Esophagus muscularis mucosa (tissue), 4 donors: ENCODE measurements around the gene HIKESHI. TPM values are rescaled to one million over a fixed set of nuclear protein-coding genes. Genes with fewer than 3 reads are reported as not detected.

Source experiments
- DNase-seq: peaks from one replicate; pipeline ENCODE4 v3.0.0-alpha.2; 2017; ENCODE audit errors: extremely low spot score
- H3K27ac ChIP-seq, 4 donors: fragments of 200-600 bp; sonication (generic); replicated peaks in 1 of 4; 1 replicate in 3 of 4; 2 replicates in 1 of 4; pipeline ENCODE4 v1.5.1; 2016 to 2019; ENCODE audit warnings: mild to moderate bottlenecking in 1 of 4
- H3K27me3 ChIP-seq, 4 donors: fragments of 200-600 bp; sonication (generic); one replicate each; pipeline versions ENCODE4 v1.5.1 to v1.6.0; 2016 to 2019
- H3K36me3 ChIP-seq, 4 donors: fragments of 200-600 bp; sonication (generic); one replicate each; pipeline ENCODE4 v1.5.1; 2016 to 2019
- H3K4me1 ChIP-seq, 4 donors: fragments of 200-600 bp; sonication (generic); one replicate each; pipeline ENCODE4 v1.5.1; 2016 to 2019
- H3K4me3 ChIP-seq, 4 donors: fragments of 200-600 bp; sonication (generic); 1 replicate in 2 of 4; 2 replicates in 2 of 4; pipeline ENCODE4 v1.5.1; 2016 to 2019; ENCODE audit warnings: mild to moderate bottlenecking in 4 of 4, moderate library complexity in 1 of 4
- H3K9me3 ChIP-seq, 4 donors: fragments of 200-600 bp; sonication (generic); 1 replicate in 3 of 4; 2 replicates in 1 of 4; pipeline ENCODE4 v1.5.1; 2016 to 2019
- EP300 ChIP-seq: sonication (generic); formaldehyde crosslinking; IDR thresholded peaks from one replicate; pipeline ENCODE4 v1.6.1; 2017; ENCODE audit warnings: antibody characterized with exemption
- POLR2A ChIP-seq: fragments of 450-650 bp; IDR thresholded peaks from one replicate; pipeline ENCODE4 v1.6.1; 2017; ENCODE audit warnings: antibody characterized with exemption, moderate library complexity, mild to moderate bottlenecking, low read depth
- POLR2AphosphoS5 ChIP-seq, 2 donors: sonication (generic); formaldehyde crosslinking; IDR thresholded peaks; one replicate each; pipeline ENCODE4 v1.6.1; 2017; ENCODE audit warnings: antibody characterized with exemption in 2 of 2
- WGBS: methylation state at CpG from one replicate; pipeline ENCODE4 v1.1.5; 2018; 5-methylcytosine and 5-hydroxymethylcytosine counted together
- intact Hi-C: fragments of 100-400 bp; cut with DNase I; formaldehyde crosslinking; loops from one replicate; pipeline ENCODE4 v1.15.1; 2023
- total RNA-seq, 4 donors: library from RNA; depleted of rRNA; stranded (reverse); fragments of >200 nt; gene quantifications; one replicate each; pipeline versions ENCODE4 v1.1.0 to v1.2.1, GENCODE V29; 2016
- TF ChIP-seq, protein P1 (sequence below), 3 experiments: fragments of 200-600 bp in 2 of 3; fragments of 450-650 bp in 1 of 3; sonication (generic) in 2 of 3; IDR thresholded peaks; one replicate each; pipeline ENCODE4 v1.5.1; 2017 to 2019; ENCODE audit warnings: antibody characterized with exemption in 3 of 3, mild to moderate bottlenecking in 2 of 3, moderate library complexity in 1 of 3

The HIKESHI gene
- total RNA-seq, 4 donors from 2014 or later, result 37.1 to 52.7 (median 41.2) TPM

DNA sequence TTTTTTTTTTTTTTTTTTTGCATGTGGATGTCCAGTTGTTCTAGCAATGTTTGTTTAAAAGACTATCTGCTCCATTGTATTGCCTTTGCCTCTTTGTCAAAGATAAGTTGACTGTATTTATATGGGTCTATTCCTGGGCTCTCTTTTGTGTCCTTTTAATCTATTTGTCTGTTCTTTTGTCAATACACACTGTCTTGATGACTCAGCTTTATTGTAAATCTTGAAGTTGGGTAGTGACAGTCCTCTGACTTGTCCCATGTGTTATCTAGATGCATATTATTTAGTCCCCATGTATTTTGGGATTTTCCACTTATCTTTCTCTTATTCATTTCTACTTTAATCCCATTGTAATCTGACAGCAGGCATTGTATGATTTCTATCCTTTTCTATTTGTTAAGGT, 75.9 kb downstream of the HIKESHI start:
- TF ChIP-seq EP300, result no peak
- TF ChIP-seq POLR2A, result no peak
- TF ChIP-seq POLR2AphosphoS5 (IDR thresholded peaks at IDR 0.05), result no peak
- TF ChIP-seq, protein P1, sequence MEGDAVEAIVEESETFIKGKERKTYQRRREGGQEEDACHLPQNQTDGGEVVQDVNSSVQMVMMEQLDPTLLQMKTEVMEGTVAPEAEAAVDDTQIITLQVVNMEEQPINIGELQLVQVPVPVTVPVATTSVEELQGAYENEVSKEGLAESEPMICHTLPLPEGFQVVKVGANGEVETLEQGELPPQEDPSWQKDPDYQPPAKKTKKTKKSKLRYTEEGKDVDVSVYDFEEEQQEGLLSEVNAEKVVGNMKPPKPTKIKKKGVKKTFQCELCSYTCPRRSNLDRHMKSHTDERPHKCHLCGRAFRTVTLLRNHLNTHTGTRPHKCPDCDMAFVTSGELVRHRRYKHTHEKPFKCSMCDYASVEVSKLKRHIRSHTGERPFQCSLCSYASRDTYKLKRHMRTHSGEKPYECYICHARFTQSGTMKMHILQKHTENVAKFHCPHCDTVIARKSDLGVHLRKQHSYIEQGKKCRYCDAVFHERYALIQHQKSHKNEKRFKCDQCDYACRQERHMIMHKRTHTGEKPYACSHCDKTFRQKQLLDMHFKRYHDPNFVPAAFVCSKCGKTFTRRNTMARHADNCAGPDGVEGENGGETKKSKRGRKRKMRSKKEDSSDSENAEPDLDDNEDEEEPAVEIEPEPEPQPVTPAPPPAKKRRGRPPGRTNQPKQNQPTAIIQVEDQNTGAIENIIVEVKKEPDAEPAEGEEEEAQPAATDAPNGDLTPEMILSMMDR (IDR thresholded peaks at IDR 0.05), result no peak
- Histone ChIP-seq H3K9me3 (peaks cover 0 to 3% (median 0%) of the 10 kb centered on the region in 4 donors), H3K36me3 (no peaks in the 10 kb centered on the region), H3K4me1 (peaks cover 0 to 7% (median 4%) of the 10 kb centered on the region in 4 donors), H3K27me3 (no peaks in the 10 kb centered on the region), H3K4me3 (no peak overlapping the region), H3K27ac (no peak overlapping the region)
- intact Hi-C loops, result no loop called here
- no peak for DNase-seq

DNA sequence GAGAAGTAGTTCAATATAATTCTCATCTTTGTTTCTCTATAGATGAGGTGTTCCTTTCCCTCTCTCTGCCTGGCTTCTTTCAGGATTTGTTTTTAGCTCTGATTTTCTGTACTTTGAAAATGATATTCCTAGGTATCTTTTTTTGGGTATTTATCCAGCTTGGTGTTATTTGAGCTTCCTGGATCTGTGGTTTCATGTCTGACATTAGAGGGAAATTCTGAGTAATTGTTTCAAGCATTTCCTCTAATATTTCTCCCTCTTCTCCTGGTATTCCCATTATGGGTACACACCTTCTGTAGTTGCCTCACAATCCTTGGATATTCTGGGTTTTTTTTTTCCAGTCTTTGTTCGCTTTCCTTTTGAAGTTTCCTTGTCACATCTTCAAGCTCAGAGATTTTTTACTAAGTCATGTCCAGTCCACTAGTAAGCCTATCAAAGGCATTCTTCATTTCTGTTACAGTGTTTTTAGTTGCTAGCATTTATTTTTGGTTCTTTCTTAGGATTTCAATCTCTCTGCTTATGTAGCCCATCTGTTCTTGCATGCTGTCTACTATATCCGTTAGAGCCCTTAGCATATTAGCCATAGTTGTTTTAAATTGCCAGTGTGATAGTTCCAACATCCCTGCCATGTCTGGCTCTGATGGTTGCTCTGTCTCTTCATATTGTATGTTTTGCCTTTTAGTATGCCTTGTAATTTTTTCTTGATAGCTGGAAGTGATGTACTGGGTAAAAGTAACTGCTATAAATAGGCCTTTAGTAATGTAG, 78.4 kb downstream of the HIKESHI start:
- Histone ChIP-seq H3K4me1 (no peaks in the 10 kb centered on the region), H3K4me3 (no peak overlapping the region), H3K36me3 (no peaks in the 10 kb centered on the region), H3K9me3 (peaks cover 0 to 3% (median 0%) of the 10 kb centered on the region in 4 donors), H3K27ac (no peak overlapping the region), H3K27me3 (no peaks in the 10 kb centered on the region)
- intact Hi-C loops, result no loop called here
- TF ChIP-seq, protein P1 (IDR thresholded peaks at IDR 0.05), result no peak
- TF ChIP-seq POLR2A (no peak), POLR2AphosphoS5 (IDR thresholded peaks at IDR 0.05) (no peak), EP300 (no peak)
- 96% methylated on average over 2 of the region's 2 CpGs for WGBS
- DNase-seq, result no peak

GRCh38 chr11:86383041-86383955, 81.3 kb downstream of the HIKESHI start:
- no peaks in the 10 kb centered on the region for H3K27me3 ChIP-seq
- no peak overlapping the region for H3K27ac ChIP-seq
- no peak for DNase-seq
- no peaks in the 10 kb centered on the region for H3K36me3 ChIP-seq
- TF ChIP-seq POLR2AphosphoS5 (IDR thresholded peaks at IDR 0.05), result no peak
- no peak for TF ChIP-seq EP300
- TF ChIP-seq, protein P1 (IDR thresholded peaks at IDR 0.05), result no peak
- H3K4me1 ChIP-seq, result peaks cover 0 to 5% (median 2%) of the 10 kb centered on the region in 4 donors
- 74% methylated on average over 5 of the region's 5 CpGs for WGBS
- no peak overlapping the region for H3K4me3 ChIP-seq
- H3K9me3 ChIP-seq, result peaks cover 0 to 3% (median 0%) of the 10 kb centered on the region in 4 donors
- intact Hi-C loops, result no loop called here

DNA sequence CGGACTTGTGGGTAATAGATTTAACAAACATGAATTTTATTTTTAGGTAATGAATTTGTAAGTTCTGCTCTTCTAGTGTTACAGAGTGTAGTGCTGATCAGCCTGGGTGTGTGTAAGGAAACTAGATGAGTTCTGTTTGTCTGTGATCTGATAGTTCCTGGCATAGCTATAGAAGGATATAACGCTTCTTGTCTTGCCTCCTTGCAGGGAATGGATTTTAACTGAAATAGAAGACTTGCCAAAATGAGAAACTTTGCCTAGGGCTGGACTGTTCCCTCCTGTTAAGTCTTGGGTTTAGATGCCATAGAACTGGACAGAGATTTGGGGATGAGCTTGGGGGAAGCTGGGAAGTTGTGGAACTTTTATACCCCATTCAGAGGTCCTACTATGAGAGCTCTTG, 84.2 kb downstream of the HIKESHI start:
- no peak overlapping the region for H3K4me3 ChIP-seq
- intact Hi-C loops, result no loop called here
- WGBS, result 86% methylated on average over 2 of the region's 2 CpGs
- peaks cover 0 to 6% (median 2%) of the 10 kb centered on the region in 4 donors for H3K4me1 ChIP-seq
- TF ChIP-seq POLR2A, result no peak
- no peak for TF ChIP-seq POLR2AphosphoS5 (IDR thresholded peaks at IDR 0.05)
- no peak for TF ChIP-seq EP300
- TF ChIP-seq, protein P1 (IDR thresholded peaks at IDR 0.05), result no peak
- H3K9me3 ChIP-seq, result no peaks in the 10 kb centered on the region
- no peaks in the 10 kb centered on the region for H3K36me3 ChIP-seq
- DNase-seq, result no peak
- no peaks in the 10 kb centered on the region for H3K27me3 ChIP-seq
- H3K27ac ChIP-seq, result no peak overlapping the region
